ENCODE measurements around the gene GAN.
A peak's percentile ranks its signal among the peaks of the same experiment; 100 is the strongest.
"Not testable (repeated sequence)": the region's sequence is repeated elsewhere in the genome, so short reads cannot be mapped to it uniquely, and the experiment has no call there.

GAN gene

DNA sequence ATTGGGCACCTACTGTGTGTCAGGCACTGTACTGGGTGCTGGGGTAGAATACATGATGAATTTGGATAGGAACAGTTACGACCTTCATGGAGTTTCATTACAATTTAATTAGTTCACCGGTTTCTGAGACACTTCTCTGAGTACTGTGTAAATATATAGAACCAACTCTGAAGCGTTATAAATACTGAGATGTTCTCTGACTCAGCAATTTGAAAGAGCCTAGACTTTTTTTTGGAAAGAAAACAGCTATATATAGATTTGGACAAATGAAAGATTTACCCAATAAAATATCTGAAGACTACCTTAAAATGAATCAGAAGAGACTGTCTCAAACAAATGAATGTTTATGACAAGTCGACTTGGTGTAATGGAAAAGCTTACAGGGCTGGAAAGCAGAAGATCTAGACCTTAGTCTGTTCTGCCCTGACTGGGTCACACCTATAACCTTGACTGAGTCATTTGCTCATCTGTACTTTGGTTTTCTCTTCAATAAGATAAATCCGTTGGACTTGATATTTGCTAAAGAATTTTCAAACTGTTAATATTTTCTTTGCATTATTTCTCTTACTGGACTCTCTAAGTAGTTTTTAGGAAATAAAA lies 4.6 kb upstream of the GAN start:
- no peak for DNase-seq

DNA sequence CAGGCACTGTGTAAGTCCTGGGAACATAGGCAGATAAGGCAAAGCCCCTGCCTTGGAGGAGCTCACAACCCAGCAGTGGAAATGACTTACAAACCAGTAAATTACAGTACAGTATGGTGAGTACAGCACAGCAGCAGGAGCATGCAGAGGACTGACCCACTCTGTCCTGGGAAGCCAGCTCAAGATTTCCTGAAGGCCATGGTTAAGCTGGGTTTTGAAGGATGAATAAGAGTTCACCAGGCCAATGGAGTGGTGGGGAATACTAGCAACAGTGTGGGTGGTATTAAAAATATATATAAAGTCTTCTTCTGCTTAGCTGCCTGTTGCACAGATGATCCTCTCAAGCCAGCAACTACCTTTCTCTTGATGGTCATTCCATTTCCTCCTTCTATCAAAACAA lies 3.0 kb upstream of the GAN start:
- no peak for DNase-seq

DNA sequence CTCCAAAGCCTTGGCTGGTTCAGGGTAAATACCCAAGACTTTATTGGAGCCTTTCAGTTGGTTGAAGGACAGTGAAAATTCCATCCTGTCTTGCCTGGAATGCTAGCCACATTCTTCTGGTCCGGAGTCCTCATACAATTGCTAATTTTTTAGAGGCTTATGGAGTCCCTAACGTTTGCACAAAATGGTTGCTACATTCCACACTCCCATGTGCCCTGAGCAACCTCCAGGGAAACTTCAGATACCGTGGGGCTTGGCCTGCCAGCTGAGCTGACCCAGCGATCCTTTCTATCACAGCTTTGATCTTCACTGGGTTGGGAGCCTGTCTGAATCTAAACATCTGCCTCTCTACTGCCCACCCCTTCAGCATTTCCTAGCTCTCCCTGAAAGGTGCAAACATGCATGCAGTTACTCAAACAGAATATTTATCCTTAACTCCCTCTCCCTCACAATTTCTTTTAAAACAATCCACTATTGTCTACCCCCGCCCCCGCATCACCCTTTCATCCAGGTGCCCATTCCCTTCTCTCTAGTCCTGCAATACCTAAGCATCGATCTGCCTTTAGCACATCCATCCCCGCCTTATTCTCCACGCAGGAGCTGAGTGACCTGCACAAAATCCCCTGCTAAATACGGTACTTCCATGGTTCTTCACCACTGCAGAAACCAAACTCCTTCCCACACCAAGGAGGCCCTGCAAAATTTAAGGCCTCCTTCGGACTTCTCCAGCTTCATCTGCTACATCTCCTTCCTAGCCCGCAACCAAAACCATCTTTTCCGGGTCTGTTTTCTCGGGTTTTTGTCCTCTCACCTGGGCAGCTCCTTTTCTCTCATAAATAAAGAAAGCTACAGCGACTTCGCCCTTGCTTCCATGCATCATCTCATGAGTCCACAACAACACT lies 810 bp upstream of the GAN start:
- DNase-seq = no peak

DNA sequence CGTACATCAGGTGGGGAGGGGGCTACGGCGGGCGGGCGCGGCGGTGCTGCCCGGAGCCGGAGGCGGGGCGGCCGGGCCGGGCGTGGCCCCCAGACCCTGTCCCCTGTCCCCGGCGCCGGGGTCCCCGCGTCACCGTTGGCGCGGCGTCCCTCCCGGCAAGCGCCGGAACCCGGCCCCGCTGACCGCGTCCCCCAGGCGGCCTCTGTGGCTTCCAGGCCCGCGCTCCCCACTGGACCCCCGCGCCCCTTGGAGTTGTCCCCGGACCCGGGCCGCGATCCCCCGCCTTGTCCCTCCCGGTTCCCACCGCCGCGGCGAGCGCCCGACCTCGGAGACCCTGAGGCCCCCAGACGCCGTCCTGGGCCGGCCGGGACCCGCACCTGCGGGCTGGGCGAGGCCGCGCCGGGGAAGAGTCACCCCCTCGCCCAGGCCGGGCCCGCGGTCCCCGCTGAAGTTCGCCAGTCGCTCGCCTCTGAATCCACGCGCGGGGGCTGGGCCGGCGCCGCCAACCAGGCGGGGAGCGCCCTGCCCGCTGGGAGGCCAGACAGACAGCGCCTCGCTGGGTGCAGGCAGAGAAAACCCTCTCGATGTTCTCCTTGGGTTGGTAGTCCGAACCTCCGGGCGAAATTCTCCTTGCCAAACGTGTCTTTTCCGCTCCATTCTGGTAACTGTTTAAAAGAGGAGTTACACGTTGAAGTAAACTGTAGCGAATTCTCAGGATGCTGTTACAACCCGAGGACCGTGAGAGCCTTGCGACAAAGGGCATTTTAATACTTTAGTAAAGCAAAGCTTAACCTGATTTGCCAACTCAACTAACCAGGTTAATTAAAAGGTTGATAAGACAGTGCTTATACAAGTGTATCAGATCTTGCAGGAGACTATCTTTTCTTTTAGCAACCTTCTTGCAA lies 761 bp downstream of the GAN start:
- peak; percentile 33 to 43 for DNase-seq

DNA sequence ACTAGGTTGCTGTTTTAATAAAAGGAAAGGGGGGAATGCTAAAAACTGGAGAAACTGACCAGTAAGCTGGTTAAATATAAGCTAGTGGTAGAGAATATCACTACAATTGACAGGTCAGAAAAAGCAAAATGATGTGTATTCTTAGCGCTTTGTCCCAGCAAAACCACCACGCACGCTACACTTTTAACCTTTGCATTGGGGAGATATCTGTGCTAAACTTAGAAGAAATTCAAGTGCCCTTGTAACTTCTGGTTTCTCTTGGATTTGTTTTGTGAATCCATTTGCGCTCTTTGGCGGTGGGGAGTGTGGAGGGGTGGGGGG lies 1.4 kb downstream of the GAN start:
- DNase-seq = no peak

DNA sequence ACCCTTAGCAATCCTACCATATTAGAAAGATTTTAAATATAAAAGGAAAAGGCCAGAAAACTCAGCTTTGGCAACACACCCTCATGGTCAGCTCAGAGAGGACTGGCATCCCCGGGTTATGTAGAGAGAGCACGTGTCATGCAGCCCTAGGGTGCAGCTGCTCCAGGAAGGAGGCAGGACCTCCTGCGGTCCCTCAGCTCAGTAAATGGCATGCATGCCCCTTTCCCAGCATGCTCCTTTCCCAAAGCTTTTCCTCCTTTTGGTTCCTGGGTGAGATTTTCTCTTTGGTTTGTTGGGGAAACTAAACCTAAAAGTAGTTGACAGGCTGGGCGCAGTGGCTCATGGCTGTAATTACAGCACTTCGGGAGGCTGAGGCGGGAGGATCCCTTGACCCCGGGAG lies 3.9 kb downstream of the GAN start:
- no peak for DNase-seq

DNA sequence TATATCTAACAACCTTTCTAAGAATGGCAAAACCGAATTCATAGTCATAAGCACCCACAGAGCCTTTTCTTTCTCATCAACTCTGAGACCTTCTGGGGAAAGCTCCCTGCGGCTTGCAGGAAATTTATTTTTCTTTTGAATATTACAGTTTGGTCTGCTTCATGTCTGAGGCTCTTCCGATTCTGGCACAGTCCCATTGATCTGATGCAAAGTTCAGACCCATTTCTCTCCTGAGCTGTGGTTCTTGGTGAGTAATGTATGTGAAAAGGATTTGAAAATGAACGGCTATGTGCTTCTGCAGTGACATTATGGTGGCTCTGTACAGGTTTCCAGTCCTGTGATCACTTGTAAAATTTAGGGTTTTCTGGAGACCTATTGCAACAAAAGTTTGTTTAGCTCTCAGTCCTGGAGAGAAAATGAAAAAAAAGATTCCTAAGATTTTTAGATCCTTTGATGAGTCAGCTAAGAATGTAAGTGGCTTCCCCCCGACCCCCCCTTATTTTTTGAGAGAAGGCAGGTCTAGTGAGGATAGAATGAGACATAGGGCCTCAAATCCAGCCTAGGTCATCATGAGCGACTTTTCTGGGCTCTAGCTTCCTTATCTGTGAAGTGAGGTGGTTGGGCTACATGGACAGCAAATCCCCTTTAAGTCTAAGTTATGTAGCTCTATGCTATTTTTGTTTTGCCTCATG lies 4.6 kb downstream of the GAN start:
- no peak for DNase-seq

DNA sequence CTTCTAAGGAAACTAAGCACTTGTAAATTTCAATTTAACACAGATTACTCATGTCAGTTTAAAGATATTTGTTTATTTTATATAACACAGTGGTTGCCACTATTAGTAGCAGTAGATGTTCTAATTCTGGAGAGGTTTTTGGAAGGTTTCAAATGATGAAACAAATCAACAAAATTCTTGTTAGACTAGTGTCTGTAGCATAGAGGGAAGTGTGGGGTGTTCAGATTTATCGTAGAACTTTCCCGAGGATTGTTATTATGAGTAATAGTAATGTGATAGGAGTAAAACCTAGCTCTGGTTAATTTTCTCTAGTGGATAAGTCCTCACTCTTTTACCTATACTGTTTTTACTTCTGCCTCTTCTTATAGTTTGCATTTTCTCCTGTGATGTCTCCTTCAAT lies 6.3 kb downstream of the GAN start:
- no peak for DNase-seq

DNA sequence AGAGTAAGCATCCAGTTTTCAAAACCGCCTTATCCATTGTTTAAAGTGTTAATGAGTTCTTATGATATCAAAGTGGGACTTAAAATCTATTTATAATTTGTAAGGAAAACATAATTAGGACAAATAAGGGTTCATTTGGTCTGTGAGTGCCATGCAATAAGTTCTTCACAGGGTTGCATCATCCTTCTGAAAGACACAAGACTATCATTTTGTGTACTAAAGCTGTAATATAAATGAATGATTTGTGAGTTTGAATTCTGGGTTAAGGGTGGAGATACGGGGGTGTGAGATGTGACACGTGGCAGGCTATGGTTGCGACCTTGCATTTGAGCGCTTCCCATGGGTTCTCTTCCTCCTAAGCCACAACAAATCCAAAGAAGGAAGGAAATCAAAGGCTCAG lies 6.8 kb downstream of the GAN start:
- no peak for DNase-seq

DNA sequence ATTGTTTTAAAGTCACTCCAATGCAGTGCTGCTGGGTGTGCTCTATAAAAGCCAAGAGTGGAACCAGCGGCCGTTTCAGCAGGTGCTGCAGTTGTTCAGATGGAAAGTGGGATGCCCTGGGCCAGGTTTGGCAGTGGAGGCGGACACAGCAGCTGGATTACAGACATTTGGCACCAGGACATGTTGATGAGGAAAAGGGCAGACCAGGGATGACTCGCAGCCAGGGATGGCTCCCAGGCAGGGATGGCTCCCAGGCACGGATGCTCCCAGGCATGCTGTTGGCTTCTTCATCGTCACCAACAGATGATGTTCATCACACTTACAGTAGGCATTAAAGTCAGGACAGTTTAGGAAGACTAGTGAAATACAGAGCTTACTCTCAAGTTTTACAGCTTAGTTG lies 10.0 kb downstream of the GAN start:
- DNase-seq = no peak

DNA sequence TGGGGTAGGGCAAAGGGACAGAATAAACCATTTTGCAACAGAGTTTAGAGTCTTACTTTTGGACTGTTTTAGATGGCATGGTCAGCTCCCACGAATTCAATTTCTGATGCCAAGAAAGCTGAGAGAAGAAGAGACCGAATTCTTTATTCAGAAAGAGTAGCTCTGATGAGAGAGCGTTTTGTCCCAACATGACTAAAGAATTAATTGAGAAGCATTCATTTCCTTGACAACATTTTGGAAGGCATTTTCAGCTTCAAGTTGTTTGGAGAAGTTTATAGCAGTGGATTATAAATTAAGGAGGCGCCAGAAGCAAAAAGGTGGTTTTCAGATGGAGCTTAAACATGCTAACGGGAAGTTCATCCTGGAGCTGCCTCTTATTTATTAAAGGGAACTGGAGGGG lies 12.2 kb downstream of the GAN start:
- no peak for DNase-seq

DNA sequence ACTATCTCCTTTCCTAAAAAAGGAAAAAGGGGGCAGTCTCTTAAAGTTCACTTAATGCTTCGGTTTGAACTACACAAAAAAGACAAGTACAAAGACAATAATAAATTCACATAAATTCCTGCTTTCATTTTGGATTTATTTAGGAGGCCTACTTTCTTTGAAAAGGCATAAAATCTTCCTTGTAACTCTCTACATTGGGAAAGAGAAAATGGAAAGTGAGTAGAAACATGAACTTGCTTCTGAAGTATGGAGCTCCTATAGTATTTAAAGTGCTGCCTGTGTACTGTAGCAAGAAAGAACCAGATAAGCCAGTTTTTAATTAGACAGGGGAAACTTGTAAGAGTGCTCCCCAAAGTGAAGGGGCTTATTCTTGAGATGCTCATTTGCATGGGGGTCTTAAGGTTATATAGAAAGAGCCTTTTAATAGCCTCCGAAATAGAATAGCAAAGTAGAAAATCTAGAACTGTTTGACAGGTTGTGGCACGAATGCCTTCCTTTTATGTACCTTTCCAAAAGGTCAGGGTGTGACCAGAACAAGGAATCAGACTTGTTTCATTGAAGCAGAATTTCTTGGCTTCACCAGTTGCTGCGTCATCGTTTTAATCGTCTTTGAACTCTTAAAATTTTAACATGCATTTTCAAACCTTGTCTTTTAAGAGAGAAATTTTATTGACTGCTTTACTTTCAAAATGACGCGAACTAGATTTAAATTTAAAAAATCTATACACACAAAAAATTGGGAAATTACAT lies 12.9 kb downstream of the GAN start:
- no peak for DNase-seq

DNA sequence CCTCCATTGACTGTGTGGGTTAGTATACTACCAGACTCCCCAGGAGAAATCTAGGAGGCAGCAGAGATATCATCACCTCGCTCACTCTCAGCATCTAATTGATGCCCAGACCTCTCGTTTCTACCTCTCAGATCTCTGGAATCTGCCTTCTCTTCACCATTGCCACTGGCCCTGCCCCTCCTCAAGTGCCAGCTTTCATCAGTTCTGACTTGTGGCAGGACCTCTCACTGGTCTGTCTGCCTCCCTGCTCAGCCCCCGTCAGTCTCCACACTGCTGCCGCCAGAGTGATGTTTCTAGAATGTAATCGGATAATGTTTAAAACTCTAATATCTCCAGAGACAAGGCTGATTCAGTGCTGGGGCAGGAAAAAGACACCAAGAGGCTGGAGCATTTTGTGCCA lies 15.2 kb downstream of the GAN start:
- DNase-seq = no peak

DNA sequence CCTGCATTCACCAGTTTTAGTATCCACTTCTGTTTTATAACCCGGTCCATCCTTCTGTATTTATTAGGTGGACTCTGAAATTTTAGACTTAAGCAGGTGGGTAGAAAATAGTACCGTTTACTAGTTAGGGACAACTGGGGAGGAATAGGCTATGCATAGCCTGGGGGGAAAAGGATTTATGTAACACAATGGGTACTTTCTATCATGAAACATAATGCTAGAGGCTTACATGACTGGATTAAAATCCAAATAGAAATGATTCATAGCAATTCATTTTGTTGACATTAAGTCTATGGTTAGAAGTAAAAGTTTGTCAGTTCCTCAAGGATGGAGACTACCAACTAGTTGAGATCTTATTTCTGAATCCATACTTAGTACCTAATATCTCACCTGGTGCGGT lies 18.6 kb downstream of the GAN start:
- no peak for DNase-seq

DNA sequence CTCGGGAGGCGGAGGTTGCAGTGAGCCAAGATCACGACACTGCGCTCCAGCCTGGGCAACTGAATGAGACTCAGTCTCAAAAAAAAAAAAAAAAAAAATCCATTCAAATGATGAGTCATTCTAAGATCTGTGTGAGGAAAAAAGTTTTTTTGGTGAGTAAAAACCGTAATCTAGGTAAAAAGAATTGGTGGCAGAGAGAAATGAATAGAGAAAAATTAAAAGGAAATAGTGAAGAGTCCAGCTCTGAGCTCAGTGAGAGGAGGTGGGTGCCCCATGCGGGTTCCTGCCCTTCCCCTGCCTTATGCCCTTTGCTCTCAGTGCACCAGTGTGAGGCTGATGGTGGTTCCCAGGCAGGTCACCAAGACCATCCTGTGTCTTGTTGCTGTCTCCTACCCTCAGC lies 20.9 kb downstream of the GAN start:
- no peak for DNase-seq

DNA sequence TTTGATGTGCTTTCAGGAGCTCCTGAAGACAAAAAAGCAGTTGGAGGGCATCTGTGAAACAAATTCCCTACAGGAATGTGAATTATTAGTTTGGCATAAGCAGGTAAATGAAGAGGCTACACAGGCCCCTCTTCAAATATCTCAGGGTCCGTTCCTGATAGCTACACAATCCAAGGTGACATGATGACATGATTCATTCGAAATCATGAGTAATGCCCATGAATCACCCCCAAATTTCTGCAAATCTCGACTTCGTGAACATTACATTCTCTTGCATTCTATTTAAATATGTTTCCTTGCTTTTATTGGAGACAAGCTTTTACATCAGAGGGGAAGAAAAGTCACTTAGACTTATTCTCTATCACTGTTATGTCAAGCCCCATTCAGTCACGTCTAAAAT lies 22.3 kb downstream of the GAN start:
- no peak for DNase-seq

DNA sequence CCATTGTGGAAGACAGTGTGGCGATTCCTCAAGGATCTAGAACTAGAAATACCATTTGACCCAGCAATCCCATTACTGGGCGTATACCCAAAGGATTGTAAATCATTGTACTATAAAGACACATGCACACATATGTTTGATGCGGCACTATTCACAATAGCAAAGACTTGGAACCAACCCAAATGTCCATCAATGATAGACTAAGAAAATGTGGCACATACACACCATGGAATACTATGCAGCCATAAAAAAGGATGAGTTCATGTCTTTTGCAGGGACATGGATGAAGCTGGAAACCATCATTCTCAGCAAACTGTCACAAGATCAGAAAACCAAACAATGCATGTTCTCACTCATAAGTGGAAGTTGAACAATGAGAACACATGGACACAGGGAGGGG lies 30.4 kb downstream of the GAN start:
- DNase-seq = not testable (repeated sequence)

DNA sequence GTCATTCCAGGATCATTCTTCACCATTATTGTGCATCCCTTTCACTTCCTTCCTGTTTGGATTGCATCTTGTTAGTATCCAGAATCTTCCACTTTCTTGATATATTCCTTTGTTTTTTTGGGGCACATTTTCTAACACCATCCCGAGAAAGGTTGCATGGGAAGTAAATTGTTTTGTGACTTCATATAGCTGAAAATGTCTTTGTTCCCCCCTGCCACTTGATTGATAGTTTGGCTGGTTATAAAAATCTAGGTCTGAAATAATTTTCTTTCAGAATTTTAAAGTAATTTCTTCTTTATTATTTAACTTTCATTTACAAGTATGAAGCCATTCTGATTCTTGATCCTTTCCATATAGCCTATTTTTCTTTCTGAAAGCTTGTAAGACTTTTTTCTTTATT lies 32.7 kb downstream of the GAN start:
- no peak for DNase-seq

DNA sequence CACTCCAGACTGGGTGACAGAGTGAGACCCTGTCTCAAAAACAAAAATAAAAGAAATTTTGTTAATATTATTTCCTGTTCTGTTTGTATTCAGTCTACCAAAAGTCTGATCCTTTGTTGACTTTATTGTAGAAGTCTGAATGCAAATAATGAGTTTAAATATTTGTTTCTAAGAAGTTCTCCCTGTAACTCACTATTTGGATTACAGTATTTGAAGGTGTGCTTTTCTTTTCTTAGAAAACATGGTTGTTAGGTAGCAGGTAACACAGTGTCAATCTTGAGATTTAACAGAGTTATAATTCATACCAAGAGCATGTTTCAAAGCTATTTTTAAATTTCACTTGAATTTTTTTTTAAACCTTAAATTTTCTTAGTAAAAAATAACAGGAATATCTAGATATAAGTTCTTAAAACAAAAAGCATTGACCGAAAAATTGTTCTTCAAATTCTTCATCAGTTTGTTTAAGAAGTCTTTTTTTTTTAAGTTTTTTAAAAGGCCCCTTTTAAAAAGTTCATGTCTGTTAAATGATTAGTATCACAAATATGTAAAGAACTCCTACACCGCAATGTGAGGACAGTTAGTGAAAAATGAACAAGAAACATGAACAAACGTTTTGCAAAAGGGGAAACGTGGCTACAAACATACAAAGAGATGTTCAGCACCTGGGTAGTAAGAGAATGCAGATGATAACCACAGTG lies 35.0 kb downstream of the GAN start:
- no peak for DNase-seq

DNA sequence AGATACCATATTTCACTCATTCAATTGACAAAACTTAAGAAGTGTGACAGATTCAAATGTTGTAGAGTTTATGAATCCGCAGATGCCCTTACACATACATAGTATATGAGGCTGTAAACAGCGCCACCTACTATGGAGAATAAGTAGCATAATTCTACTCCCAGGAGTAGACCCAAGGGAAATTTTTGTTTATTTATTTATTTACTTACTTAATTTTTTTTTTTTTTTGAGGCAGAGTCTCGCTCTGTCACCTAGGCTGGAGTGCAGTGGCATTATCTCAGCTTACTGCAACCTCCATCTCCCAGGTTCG lies 35.5 kb downstream of the GAN start:
- no peak for DNase-seq

DNA sequence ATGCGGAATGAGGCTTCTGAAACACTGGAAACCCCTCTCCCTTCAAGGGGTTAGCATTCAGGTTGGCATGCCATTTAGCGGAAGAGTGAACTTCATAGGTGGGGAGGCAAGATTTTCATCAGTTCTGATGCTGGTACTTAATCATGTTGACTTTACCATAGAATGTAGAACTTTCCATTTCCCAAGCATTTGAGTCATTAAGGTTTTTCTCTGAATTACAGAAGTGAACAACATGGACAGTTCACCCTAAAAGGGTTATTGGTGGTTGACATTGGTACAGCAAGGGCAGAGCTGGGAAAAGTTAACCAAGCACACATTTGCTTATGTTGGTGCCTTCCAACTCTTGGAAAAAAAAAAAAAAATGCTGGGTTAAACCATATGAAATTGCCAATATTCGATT lies 39.1 kb downstream of the GAN start:
- DNase-seq = no peak

DNA sequence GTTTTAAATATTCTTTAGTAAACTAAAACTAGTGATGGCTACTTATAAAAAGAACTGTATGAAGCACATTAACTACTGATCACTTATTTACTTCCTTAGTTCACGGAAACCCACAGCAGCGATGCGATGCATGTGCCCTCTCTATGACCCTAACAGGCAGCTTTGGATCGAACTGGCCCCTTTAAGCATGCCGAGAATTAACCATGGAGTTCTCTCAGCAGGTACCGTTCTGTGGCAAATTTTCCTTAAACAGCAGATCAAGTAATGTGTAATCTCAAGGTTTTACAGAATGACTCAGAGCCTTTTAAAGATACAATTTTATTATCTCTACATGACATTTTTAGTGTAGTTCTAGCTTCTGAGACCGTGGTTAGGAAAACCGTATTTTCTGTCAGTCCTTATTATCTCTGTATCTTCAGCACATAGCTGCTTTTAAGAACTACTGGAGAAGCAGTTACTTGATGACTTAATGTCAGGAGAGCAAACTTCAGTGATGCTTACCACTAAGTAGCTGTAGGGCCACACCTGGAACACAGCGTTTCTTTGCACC lies 43.0 kb downstream of the GAN start:
- no peak for DNase-seq

Measured in CD4-positive, alpha-beta T cell treated with Interleukin-1 beta for 1 hour (primary cell).